GM18498 (cell line): ENCODE data around the gene MYO9A.
"Not testable (repeated sequence)": the region's sequence is repeated elsewhere in the genome, so short reads cannot be mapped to it uniquely, and the experiment has no call there.

Experiments used
- ATAC-seq: cut with Tn5 transposase; IDR thresholded peaks from one replicate; pipeline ENCODE4 v1.9.1; 2021; ENCODE audit warnings: mild to moderate bottlenecking, moderate library complexity; ENCODE audit not compliant: unreplicated experiment

The MYO9A gene

GRCh38 chr15:72092691-72093090, 25.3 kb downstream of the MYO9A start:
- ATAC-seq: no peak

GRCh38 chr15:72092006-72092405, 25.9 kb downstream of the MYO9A start:
- ATAC-seq: no peak

- ATAC-seq: no peak
Measured at GRCh38 chr15:72086920-72087648, 30.9 kb downstream of the MYO9A start.

GRCh38 chr15:72086010-72086697, 31.8 kb downstream of the MYO9A start:
- no peak for ATAC-seq

- ATAC-seq: no peak
Measured at GRCh38 chr15:72082176-72082575, 35.8 kb downstream of the MYO9A start.

GRCh38 chr15:72078887-72079286, 39.1 kb downstream of the MYO9A start:
- ATAC-seq: peak; percentile 95

GRCh38 chr15:72077950-72078349, 40.0 kb downstream of the MYO9A start:
- ATAC-seq: no peak

- no peak for ATAC-seq
Measured at GRCh38 chr15:72074335-72075060, 43.5 kb downstream of the MYO9A start.

GRCh38 chr15:72071448-72071825, 46.5 kb downstream of the MYO9A start:
- ATAC-seq: not testable (repeated sequence)

GRCh38 chr15:72070817-72071447, 47.0 kb downstream of the MYO9A start:
- ATAC-seq: no peak

- no peak for ATAC-seq
Measured at GRCh38 chr15:72068856-72069255, 49.1 kb downstream of the MYO9A start.

GRCh38 chr15:72065801-72066200, 52.1 kb downstream of the MYO9A start:
- ATAC-seq: no peak

- no peak for ATAC-seq
Measured at GRCh38 chr15:72063186-72063585, 54.8 kb downstream of the MYO9A start.

GRCh38 chr15:72062319-72062718, 55.6 kb downstream of the MYO9A start:
- ATAC-seq: no peak

- ATAC-seq: no peak
Measured at GRCh38 chr15:72060687-72061250, 57.2 kb downstream of the MYO9A start.

GRCh38 chr15:72058585-72058984, 59.4 kb downstream of the MYO9A start:
- ATAC-seq: no peak

- ATAC-seq: no peak
Measured at GRCh38 chr15:72057548-72058091, 60.3 kb downstream of the MYO9A start.

GRCh38 chr15:72056217-72056616, 61.7 kb downstream of the MYO9A start:
- ATAC-seq: not testable (repeated sequence)

GRCh38 chr15:72053297-72053696, 64.7 kb downstream of the MYO9A start:
- not testable (repeated sequence) for ATAC-seq

GRCh38 chr15:72050700-72051099, 67.2 kb downstream of the MYO9A start:
- ATAC-seq: no peak

- ATAC-seq: no peak
Measured at GRCh38 chr15:72047020-72047419, 70.9 kb downstream of the MYO9A start.
